Tibial artery (tissue), 4 donors: Measurements from ENCODE around the gene LDB1.

Experiments
- DNase-seq, 2 donors: peaks; one replicate each; pipeline ENCODE4 v3.0.0-alpha.2; 2019
- H3K27ac ChIP-seq, 2 donors: fragments of 200-600 bp; sonication (generic) in 1 of 2; 1 replicate in 1 of 2; 2 replicates in 1 of 2; pipeline ENCODE4 v1.5.1; 2018 to 2019; ENCODE audit warnings: mild to moderate bottlenecking in 1 of 2
- H3K27me3 ChIP-seq, 2 donors: fragments of 200-600 bp; sonication (generic) in 1 of 2; one replicate each; pipeline versions ENCODE4 v1.5.1 to v1.6.0; 2016 to 2019
- H3K36me3 ChIP-seq, 3 donors: fragments of 200-600 bp; sonication (generic) in 2 of 3; one replicate each; pipeline ENCODE4 v1.5.1; 2016 to 2019; ENCODE audit warnings: mild to moderate bottlenecking in 2 of 3
- H3K4me1 ChIP-seq, 4 donors: fragments of 200-600 bp; sonication (generic) in 2 of 4; 1 replicate in 3 of 4; 2 replicates in 1 of 4; pipeline ENCODE4 v1.5.1; 2016 to 2019
- H3K4me3 ChIP-seq, 2 donors: fragments of 200-600 bp; sonication (generic) in 1 of 2; 1 replicate in 1 of 2; 2 replicates in 1 of 2; pipeline ENCODE4 v1.5.1; 2018 to 2019; ENCODE audit warnings: mild to moderate bottlenecking in 2 of 2
- H3K9me3 ChIP-seq, 3 donors: fragments of 200-600 bp; sonication (generic) in 1 of 3; one replicate each; pipeline ENCODE4 v1.5.1; 2016 to 2019
- CTCF ChIP-seq, 2 experiments: fragments of 200-600 bp in 1 of 2; fragments of 450-650 bp in 1 of 2; IDR thresholded peaks; one replicate each; pipeline ENCODE4 v1.5.1; 2017 to 2019; ENCODE audit warnings: antibody characterized with exemption in 2 of 2, mild to moderate bottlenecking in 1 of 2, moderate library complexity in 1 of 2
- intact Hi-C: fragments of 100-400 bp; cut with DNase I; formaldehyde crosslinking; loops from one replicate; pipeline ENCODE4 v1.15.0; 2023; ENCODE audit warnings: low total_unique reads

The LDB1 gene

GRCh38 chr10:102140913-102141540, 20.9 kb upstream of the LDB1 start:
- no peak overlapping the region for H3K4me3 ChIP-seq
- H3K27ac ChIP-seq, result no peak overlapping the region
- peaks cover 0 to 4% (median under 1%) of the 10 kb centered on the region in 4 donors for H3K4me1 ChIP-seq
- H3K9me3 ChIP-seq, result no peaks in the 10 kb centered on the region
- no peak for DNase-seq
- intact Hi-C loops, result no loop called here
- no peaks in the 10 kb centered on the region for H3K27me3 ChIP-seq
- TF ChIP-seq CTCF (IDR thresholded peaks at IDR 0.05), result no peak
- peaks cover 66 to 82% (median 74%) of the 10 kb centered on the region in 3 donors for H3K36me3 ChIP-seq

- H3K36me3 ChIP-seq, result peaks cover 66 to 76% (median 72%) of the 10 kb centered on the region in 3 donors
- no peak for DNase-seq
- no peak overlapping the region for H3K27ac ChIP-seq
- intact Hi-C loops, result no loop called here
- TF ChIP-seq CTCF (IDR thresholded peaks at IDR 0.05), result no peak
- H3K9me3 ChIP-seq, result no peaks in the 10 kb centered on the region
- H3K4me1 ChIP-seq, result peaks cover 0 to 12% (median 8%) of the 10 kb centered on the region in 4 donors
- H3K27me3 ChIP-seq, result no peaks in the 10 kb centered on the region
- no peak overlapping the region for H3K4me3 ChIP-seq
Observed at GRCh38 chr10:102140218-102140617, 20.1 kb upstream of the LDB1 start.

- no peak for TF ChIP-seq CTCF (IDR thresholded peaks at IDR 0.05)
- Histone ChIP-seq H3K4me3 (no peak overlapping the region), H3K27me3 (no peaks in the 10 kb centered on the region), H3K27ac (no peak overlapping the region), H3K4me1 (peaks cover 0 to 19% (median 15%) of the 10 kb centered on the region in 4 donors), H3K36me3 (peaks cover 61 to 69% (median 65%) of the 10 kb centered on the region in 3 donors), H3K9me3 (no peaks in the 10 kb centered on the region)
- intact Hi-C loops, result no loop called here
- no peak for DNase-seq
Observed at GRCh38 chr10:102139281-102140110, 19.3 kb upstream of the LDB1 start.

DNA sequence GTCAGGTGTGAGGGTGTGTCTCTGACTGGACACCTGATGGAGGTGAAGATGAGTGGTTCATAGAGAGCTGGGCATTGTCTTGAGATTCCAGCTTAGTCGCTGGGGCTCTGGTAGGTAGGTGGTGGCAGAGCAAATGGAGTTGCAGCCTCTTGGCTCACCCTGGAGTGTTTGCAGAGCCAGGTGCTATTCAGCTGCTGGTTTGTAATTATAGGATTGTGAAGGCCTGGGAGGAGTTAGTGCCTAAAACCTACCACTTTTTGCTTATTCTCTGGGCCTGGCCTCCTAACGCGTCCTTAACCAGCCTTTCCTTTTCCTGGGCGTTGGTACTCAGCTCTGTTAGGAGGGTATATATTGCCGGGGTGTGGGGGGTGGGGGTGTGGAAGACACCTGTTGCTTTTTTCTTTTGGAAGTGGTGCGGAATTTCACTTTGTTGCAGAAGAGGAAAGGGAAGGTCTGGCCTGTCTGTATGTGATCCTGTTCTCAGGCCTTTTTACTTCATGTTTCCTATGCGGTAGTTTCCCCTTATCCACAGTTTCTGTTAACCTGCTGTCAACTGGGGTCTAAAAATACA, 15.9 kb upstream of the LDB1 start:
- Histone ChIP-seq H3K27ac (no peak overlapping the region), H3K27me3 (no peaks in the 10 kb centered on the region), H3K36me3 (peaks cover 35 to 36% (median 35%) of the 10 kb centered on the region in 3 donors), H3K4me1 (peaks cover 0 to 33% (median 22%) of the 10 kb centered on the region in 4 donors), H3K9me3 (no peaks in the 10 kb centered on the region), H3K4me3 (no peak overlapping the region)
- no peak for DNase-seq
- TF ChIP-seq CTCF (IDR thresholded peaks at IDR 0.05), result no peak
- intact Hi-C loops, result no loop called here

DNA sequence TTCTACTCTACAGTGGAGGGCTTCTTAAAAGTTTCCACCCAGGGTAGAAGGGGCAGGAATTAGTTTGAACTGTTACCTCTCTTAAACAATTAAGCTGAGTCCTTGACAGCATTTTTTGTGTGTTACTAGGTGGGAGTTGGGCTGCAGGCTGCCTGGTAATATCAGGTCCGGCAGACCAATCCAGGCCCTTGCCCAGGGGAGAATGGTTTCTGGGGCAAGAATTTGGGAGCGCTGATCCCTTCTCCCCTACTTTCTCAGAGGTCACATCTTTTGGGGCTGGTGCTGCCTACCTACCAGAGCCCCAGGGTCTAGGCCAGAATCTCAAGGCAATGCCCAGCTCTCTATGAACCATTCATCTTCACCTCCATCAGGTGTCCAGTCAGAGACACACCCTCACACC, 14.2 kb upstream of the LDB1 start:
- no peak for DNase-seq
- no peaks in the 10 kb centered on the region for H3K27me3 ChIP-seq
- no peak for TF ChIP-seq CTCF (IDR thresholded peaks at IDR 0.05)
- H3K9me3 ChIP-seq, result no peaks in the 10 kb centered on the region
- intact Hi-C loops, result no loop called here
- H3K4me1 ChIP-seq, result peaks cover 0 to 33% (median 22%) of the 10 kb centered on the region in 4 donors
- peak overlapping the region; percentile 80 to 99 for H3K4me3 ChIP-seq
- peaks cover 19 to 20% (median 19%) of the 10 kb centered on the region in 3 donors for H3K36me3 ChIP-seq
- peak overlapping the region; percentile 90 to 94 for H3K27ac ChIP-seq
